Measurements from ENCODE around the gene UBE2B. TPM values are rescaled to one million over a fixed set of nuclear protein-coding genes. Genes with fewer than 3 reads are reported as not detected.
"Not testable (repeated sequence)": the region's sequence is repeated elsewhere in the genome, so short reads cannot be mapped to it uniquely, and the experiment has no call there.

UBE2B gene
- total and polyA plus RNA-seq, 2 donors from 2014 or later = 74.3 to 82.7 TPM

DNA sequence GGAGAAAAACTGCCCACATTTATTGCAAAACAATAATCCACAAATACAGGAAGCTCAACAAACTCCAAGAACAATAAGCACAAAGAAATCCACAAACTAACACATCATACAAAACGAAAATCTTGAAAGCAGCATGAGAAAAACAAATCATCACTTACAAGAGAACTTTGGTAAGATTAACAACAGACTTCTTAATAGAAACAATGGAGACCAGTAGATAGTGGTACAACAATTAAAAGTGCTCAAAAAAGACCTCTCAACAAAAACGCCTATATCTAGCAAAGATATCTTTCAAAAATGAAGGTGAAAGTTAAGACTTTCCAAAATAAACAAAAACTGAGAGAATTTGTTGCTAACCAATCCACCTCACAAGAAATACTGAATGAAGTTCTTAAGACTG is 42.8 kb upstream of the UBE2B start:
- peaks cover 0 to 18% (median 0%) of the 10 kb centered on the region in 3 donors for H3K9me3 ChIP-seq (ENCODE audit: control insufficient read depth in 2 of 3, insufficient read depth in 1 of 3, low read length in 3 of 3)
- no peaks in the 10 kb centered on the region for H3K36me3 ChIP-seq (ENCODE audit: control insufficient read depth in 2 of 3, insufficient read depth in 3 of 3, low read length in 3 of 3)
- DNase-seq = no peak
- TF ChIP-seq, protein P1, sequence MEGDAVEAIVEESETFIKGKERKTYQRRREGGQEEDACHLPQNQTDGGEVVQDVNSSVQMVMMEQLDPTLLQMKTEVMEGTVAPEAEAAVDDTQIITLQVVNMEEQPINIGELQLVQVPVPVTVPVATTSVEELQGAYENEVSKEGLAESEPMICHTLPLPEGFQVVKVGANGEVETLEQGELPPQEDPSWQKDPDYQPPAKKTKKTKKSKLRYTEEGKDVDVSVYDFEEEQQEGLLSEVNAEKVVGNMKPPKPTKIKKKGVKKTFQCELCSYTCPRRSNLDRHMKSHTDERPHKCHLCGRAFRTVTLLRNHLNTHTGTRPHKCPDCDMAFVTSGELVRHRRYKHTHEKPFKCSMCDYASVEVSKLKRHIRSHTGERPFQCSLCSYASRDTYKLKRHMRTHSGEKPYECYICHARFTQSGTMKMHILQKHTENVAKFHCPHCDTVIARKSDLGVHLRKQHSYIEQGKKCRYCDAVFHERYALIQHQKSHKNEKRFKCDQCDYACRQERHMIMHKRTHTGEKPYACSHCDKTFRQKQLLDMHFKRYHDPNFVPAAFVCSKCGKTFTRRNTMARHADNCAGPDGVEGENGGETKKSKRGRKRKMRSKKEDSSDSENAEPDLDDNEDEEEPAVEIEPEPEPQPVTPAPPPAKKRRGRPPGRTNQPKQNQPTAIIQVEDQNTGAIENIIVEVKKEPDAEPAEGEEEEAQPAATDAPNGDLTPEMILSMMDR (IDR thresholded peaks at IDR 0.05; ENCODE audit: borderline replicate concordance, extremely low read depth, insufficient read depth) = no peak
- no peaks in the 10 kb centered on the region for H3K4me1 ChIP-seq (ENCODE audit: control insufficient read depth in 2 of 3, insufficient read depth in 2 of 3, low read depth in 1 of 3, low read length in 3 of 3)
- no peaks in the 10 kb centered on the region for H3K27me3 ChIP-seq (ENCODE audit: control insufficient read depth, insufficient read depth, low read length)
- no peak for FAIRE-seq
- no peak overlapping the region for H3K9ac ChIP-seq (ENCODE audit: low read length in 3 of 3)
- intact Hi-C loops (cut with DNase I) = no loop called here
- H3K27ac ChIP-seq (ENCODE audit: low read depth in 2 of 2, low read length in 2 of 2) = no peak overlapping the region
- no peak overlapping the region for H3K4me3 ChIP-seq (ENCODE audit: low read length in 3 of 3)

DNA sequence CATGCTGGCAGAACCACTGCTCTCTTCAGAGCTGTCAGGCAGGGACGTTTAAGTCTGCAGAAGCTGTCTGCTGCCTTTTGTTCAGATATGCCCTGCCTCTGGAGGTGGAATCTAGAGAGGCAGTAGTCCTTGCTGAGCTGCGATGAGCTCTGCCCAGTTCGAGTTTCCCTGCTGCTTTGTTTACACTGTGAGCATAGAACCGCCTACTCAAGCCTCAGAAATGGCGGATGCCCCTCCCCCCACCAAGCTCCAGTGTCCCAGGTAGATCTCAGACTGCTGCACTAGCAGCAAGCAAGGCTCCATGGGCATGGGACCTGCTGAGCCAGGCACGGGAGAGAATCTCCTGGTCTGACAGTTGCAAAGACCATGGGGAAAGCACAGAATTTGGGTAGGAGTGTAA is 34.5 kb upstream of the UBE2B start:
- H3K27me3 ChIP-seq (ENCODE audit: control insufficient read depth, insufficient read depth, low read length); intact Hi-C loops (cut with DNase I); H3K4me3 ChIP-seq (ENCODE audit: low read length in 3 of 3); H3K4me1 ChIP-seq (ENCODE audit: control insufficient read depth in 2 of 3, insufficient read depth in 2 of 3, low read depth in 1 of 3, low read length in 3 of 3); H3K9me3 ChIP-seq (ENCODE audit: control insufficient read depth in 2 of 3, insufficient read depth in 1 of 3, low read length in 3 of 3); H3K9ac ChIP-seq (ENCODE audit: low read length in 3 of 3); H3K36me3 ChIP-seq (ENCODE audit: control insufficient read depth in 2 of 3, insufficient read depth in 3 of 3, low read length in 3 of 3); FAIRE-seq; DNase-seq; H3K27ac ChIP-seq (ENCODE audit: low read depth in 2 of 2, low read length in 2 of 2): not testable (repeated sequence)

DNA sequence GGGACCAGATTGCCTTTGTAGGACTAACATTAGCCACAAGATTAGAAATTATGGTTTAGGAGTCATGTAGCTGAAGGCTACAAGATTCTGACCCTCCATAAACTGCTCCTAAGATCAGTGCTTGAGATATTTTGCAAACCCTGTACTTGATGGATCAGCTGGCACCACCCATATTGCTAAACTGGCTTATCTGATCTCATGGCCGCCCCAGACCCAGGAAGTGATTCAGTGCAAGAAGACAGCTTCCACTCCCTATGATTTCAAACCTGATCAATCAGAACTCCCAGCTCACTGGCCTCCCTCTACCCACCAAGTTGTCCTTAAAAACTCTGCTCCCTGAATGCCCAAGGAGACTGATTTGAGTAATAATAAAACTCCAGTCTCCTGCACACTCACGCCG is 27.9 kb upstream of the UBE2B start:
- H3K27me3 ChIP-seq (ENCODE audit: control insufficient read depth, insufficient read depth, low read length); H3K9me3 ChIP-seq (ENCODE audit: control insufficient read depth in 2 of 3, insufficient read depth in 1 of 3, low read length in 3 of 3); intact Hi-C loops (cut with DNase I); H3K4me3 ChIP-seq (ENCODE audit: low read length in 3 of 3); H3K9ac ChIP-seq (ENCODE audit: low read length in 3 of 3); H3K27ac ChIP-seq (ENCODE audit: low read depth in 2 of 2, low read length in 2 of 2); FAIRE-seq; DNase-seq; H3K4me1 ChIP-seq (ENCODE audit: control insufficient read depth in 2 of 3, insufficient read depth in 2 of 3, low read depth in 1 of 3, low read length in 3 of 3); H3K36me3 ChIP-seq (ENCODE audit: control insufficient read depth in 2 of 3, insufficient read depth in 3 of 3, low read length in 3 of 3): not testable (repeated sequence)

DNA sequence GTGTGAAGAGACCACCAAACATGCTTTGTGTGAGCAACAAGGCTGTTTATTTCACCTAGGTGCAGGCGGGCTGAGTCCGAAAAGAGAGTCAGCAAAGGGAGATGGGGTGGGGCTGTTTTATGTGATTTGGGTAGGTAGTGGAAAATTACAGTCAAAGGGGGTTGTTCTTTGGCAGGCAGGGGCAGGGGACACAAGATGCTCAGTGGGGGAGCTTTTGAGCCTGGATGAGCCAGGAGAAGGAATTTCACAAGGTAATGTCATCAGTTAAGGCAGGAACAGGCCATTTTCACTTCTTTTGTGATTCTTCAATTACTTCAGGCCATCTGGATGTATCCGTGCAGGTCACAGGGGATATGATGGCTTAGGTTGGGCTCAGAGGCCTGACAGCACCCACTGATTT is 25.9 kb upstream of the UBE2B start:
- DNase-seq; H3K4me1 ChIP-seq (ENCODE audit: control insufficient read depth in 2 of 3, insufficient read depth in 2 of 3, low read depth in 1 of 3, low read length in 3 of 3); H3K9me3 ChIP-seq (ENCODE audit: control insufficient read depth in 2 of 3, insufficient read depth in 1 of 3, low read length in 3 of 3); H3K9ac ChIP-seq (ENCODE audit: low read length in 3 of 3); H3K27me3 ChIP-seq (ENCODE audit: control insufficient read depth, insufficient read depth, low read length); intact Hi-C loops (cut with DNase I); H3K36me3 ChIP-seq (ENCODE audit: control insufficient read depth in 2 of 3, insufficient read depth in 3 of 3, low read length in 3 of 3); FAIRE-seq; H3K4me3 ChIP-seq (ENCODE audit: low read length in 3 of 3): not testable (repeated sequence)
- H3K27ac ChIP-seq (ENCODE audit: low read depth in 2 of 2, low read length in 2 of 2) = peak overlapping the region; percentile 7 to 24

DNA sequence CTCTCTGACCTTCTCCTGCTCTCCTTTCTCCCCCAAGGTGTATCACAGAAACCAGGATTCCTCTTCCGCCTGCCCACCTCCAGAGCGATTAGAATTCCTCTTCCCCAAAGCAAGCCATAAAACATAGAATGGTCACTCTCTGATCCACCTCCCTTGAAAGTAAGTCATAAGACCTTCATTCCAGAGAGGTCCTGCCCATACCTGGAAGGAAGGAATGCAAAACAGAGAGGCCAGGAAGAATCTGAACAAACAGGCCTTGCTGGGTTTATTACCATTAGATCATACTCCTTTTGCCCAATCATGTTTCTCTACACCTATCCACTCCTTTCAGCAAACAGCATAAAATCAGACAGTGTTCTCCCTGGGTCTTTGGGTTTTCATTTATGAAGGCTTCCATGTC is 25.4 kb upstream of the UBE2B start:
- intact Hi-C loops (cut with DNase I) = no loop called here
- H3K36me3 ChIP-seq (ENCODE audit: control insufficient read depth in 2 of 3, insufficient read depth in 3 of 3, low read length in 3 of 3) = peaks cover 0 to 2% (median 0%) of the 10 kb centered on the region in 3 donors
- H3K27ac ChIP-seq (ENCODE audit: low read depth in 2 of 2, low read length in 2 of 2) = peak overlapping the region in 1 of 2 donors; percentile 7
- H3K27me3 ChIP-seq (ENCODE audit: control insufficient read depth, insufficient read depth, low read length) = no peaks in the 10 kb centered on the region
- DNase-seq (peak in 1 of 5 donors; percentile 47), FAIRE-seq (no peak)
- no peak overlapping the region for H3K4me3 ChIP-seq (ENCODE audit: low read length in 3 of 3)
- peaks cover 0 to 2% (median 0%) of the 10 kb centered on the region in 3 donors for H3K4me1 ChIP-seq (ENCODE audit: control insufficient read depth in 2 of 3, insufficient read depth in 2 of 3, low read depth in 1 of 3, low read length in 3 of 3)
- H3K9ac ChIP-seq (ENCODE audit: low read length in 3 of 3) = no peak overlapping the region
- TF ChIP-seq, protein P1 (IDR thresholded peaks at IDR 0.05; ENCODE audit: borderline replicate concordance, extremely low read depth, insufficient read depth) = no peak
- no peaks in the 10 kb centered on the region for H3K9me3 ChIP-seq (ENCODE audit: control insufficient read depth in 2 of 3, insufficient read depth in 1 of 3, low read length in 3 of 3)

Data from kidney (tissue), 14 donors.